Thyroid gland (tissue), 4 donors: Measurements from ENCODE around the gene TNP2.

Source experiments
- POLR2A ChIP-seq, 2 donors: fragments of 450-650 bp; IDR thresholded peaks; one replicate each; pipeline ENCODE4 v1.6.1; 2017; ENCODE audit warnings: antibody characterized with exemption in 2 of 2, mild to moderate bottlenecking in 2 of 2, moderate library complexity in 1 of 2
- TF ChIP-seq, protein P1 (sequence below), 6 experiments: fragments of 200-600 bp in 3 of 6; fragments of 450-650 bp in 3 of 6; sonication (generic) in 3 of 6; IDR thresholded peaks; one replicate each; pipeline ENCODE4 v1.5.1; 2016 to 2019; ENCODE audit warnings: antibody characterized with exemption in 6 of 6, mild to moderate bottlenecking in 2 of 6, inconsistent platforms in 1 of 6, moderate library complexity in 1 of 6

GRCh38 chr16:11290102-11290893, 21.2 kb upstream of the TNP2 start:
- TF ChIP-seq, protein P1, sequence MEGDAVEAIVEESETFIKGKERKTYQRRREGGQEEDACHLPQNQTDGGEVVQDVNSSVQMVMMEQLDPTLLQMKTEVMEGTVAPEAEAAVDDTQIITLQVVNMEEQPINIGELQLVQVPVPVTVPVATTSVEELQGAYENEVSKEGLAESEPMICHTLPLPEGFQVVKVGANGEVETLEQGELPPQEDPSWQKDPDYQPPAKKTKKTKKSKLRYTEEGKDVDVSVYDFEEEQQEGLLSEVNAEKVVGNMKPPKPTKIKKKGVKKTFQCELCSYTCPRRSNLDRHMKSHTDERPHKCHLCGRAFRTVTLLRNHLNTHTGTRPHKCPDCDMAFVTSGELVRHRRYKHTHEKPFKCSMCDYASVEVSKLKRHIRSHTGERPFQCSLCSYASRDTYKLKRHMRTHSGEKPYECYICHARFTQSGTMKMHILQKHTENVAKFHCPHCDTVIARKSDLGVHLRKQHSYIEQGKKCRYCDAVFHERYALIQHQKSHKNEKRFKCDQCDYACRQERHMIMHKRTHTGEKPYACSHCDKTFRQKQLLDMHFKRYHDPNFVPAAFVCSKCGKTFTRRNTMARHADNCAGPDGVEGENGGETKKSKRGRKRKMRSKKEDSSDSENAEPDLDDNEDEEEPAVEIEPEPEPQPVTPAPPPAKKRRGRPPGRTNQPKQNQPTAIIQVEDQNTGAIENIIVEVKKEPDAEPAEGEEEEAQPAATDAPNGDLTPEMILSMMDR (IDR thresholded peaks at IDR 0.05), result no peak
- TF ChIP-seq POLR2A (IDR thresholded peaks at IDR 0.05), result no peak
